Activated T-cell treated with anti-CD3 and anti-CD28 coated beads, Interleukin-2, amount 50 U/mL, for 4 hours (primary cell): ENCODE results near the gene SCT. TPM values are rescaled to one million over a fixed set of nuclear protein-coding genes. Genes with fewer than 3 reads are reported as not detected.
"Not testable (repeated sequence)": the region's sequence is repeated elsewhere in the genome, so short reads cannot be mapped to it uniquely, and the experiment has no call there.

Experiments used
- ATAC-seq, 2 donors: fragments of 200-7000 bp; cut with Tn5 transposase; one replicate each; pipeline ENCODE4 v1.10.0; 2021
- DNase-seq: peaks from one replicate; pipeline ENCODE4 v3.0.0-alpha.2; 2020
- H3K27me3 Mint-ChIP-seq: one replicate; pipeline ENCODE4 v1.8.0; 2021; ENCODE audit warnings: low read depth, mixed read lengths
- H3K36me3 Mint-ChIP-seq: one replicate; pipeline ENCODE4 v1.8.0; 2022; ENCODE audit warnings: mixed read lengths; ENCODE audit not compliant: insufficient read depth
- H3K4me1 Mint-ChIP-seq: one replicate; pipeline ENCODE4 v1.8.0; 2021; ENCODE audit warnings: low read depth, mixed read lengths
- H3K4me3 Mint-ChIP-seq: one replicate; pipeline ENCODE4 v1.8.0; 2021; ENCODE audit warnings: mild to moderate bottlenecking, moderate library complexity, mixed read lengths
- H3K9me3 Mint-ChIP-seq: one replicate; pipeline ENCODE4 v1.8.0; 2021; ENCODE audit warnings: mixed read lengths
- total RNA-seq, 3 donors: library from RNA; stranded (reverse); gene quantifications; one replicate each; pipeline ENCODE4 v1.2.1, GENCODE V29; 2021

SCT gene
- total RNA-seq, 3 donors from 2014 or later, result not detected

DNA sequence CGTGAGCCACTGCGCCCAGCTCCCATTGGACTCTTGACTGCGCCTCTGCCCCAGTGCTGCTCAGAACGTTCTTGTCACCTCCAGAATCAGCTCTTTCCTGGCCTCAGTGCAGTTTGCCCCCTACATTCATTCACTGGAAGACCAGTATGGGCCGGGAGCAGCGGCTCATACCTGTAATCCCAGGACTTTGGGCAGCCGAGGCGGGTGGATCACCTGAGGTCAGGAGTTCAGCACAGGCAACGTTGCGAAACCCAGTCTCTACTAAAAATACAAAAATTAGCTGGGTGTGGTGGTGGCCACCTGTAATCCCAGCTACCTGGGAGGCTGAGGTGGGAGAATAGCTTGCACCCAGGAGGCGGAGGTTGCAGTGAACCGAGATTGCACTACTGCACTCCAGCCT is 27.5 kb upstream of the SCT start:
- DNase-seq, H3K36me3 Mint-ChIP-seq, H3K4me3 Mint-ChIP-seq, H3K4me1 Mint-ChIP-seq, ATAC-seq, H3K27me3 Mint-ChIP-seq, H3K9me3 Mint-ChIP-seq: not testable (repeated sequence)

GRCh38 chr11:653837-654236 is 26.9 kb upstream of the SCT start:
- Mint-ChIP-seq H3K4me1 (no peaks in the 10 kb centered on the region), H3K36me3 (peaks cover 5% of the 10 kb centered on the region), H3K9me3 (no peaks in the 10 kb centered on the region), H3K27me3 (no peaks in the 10 kb centered on the region), H3K4me3 (no peak overlapping the region)
- DNase-seq (no peak), ATAC-seq (no peak)

GRCh38 chr11:653136-653535 is 26.2 kb upstream of the SCT start:
- H3K9me3 Mint-ChIP-seq, H3K27me3 Mint-ChIP-seq, ATAC-seq, DNase-seq, H3K36me3 Mint-ChIP-seq, H3K4me3 Mint-ChIP-seq, H3K4me1 Mint-ChIP-seq: not testable (repeated sequence)

GRCh38 chr11:650482-650881 is 23.5 kb upstream of the SCT start:
- Mint-ChIP-seq H3K4me3 (no peak overlapping the region), H3K27me3 (no peaks in the 10 kb centered on the region), H3K9me3 (no peaks in the 10 kb centered on the region), H3K36me3 (peaks cover 8% of the 10 kb centered on the region), H3K4me1 (no peaks in the 10 kb centered on the region)
- no peak for DNase-seq
- no peak for ATAC-seq

DNA sequence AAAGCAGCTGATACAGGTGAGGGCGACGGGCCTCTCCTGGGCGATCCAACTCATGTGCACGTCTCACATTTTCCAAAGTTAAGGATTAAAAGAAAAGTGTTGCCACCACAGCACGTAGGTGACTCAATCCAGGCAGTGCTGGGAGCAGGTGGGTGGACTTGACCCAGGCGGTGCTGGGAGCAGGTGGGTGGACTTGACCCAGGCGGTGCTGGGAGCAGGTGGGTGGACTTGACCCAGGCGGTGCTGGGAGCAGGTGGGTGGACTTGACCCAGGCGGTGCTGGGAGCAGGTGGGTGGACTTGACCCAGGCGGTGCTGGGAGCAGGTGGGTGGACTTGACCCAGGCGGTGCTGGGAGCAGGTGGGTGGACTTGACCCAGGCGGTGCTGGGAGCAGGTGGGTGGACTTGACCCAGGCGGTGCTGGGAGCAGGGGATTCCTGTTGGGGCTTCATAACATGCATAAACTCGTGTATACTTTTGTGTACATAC is 20.7 kb upstream of the SCT start:
- not testable (repeated sequence) for H3K9me3 Mint-ChIP-seq, H3K27me3 Mint-ChIP-seq, DNase-seq, ATAC-seq, H3K4me1 Mint-ChIP-seq, H3K4me3 Mint-ChIP-seq, H3K36me3 Mint-ChIP-seq

- H3K4me1 Mint-ChIP-seq, result no peaks in the 10 kb centered on the region
- H3K36me3 Mint-ChIP-seq, result peaks cover 6% of the 10 kb centered on the region
- H3K9me3 Mint-ChIP-seq, result no peaks in the 10 kb centered on the region
- no peak for ATAC-seq
- no peaks in the 10 kb centered on the region for H3K27me3 Mint-ChIP-seq
- no peak for DNase-seq
- no peak overlapping the region for H3K4me3 Mint-ChIP-seq
Measured at GRCh38 chr11:646214-646613, 19.2 kb upstream of the SCT start.

DNA sequence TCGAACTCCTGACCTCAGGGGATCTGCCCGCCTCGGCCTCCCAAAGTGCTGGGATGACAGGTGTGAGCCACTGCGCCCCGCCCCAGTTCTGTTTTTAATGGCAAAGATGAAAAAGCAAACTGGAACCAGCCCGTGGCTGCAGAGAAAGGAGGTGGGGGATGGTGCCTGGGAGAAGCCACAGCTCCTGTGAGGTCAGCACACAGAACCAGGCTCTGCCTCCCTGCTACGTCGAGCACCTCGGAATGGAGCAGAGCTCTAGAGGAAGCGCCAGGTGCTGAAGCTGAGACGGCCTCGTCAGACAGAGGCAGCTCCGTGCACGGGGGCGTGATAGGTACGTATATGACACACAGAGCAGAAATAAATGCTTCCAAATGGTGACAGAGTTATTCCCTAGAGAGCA is 18.6 kb upstream of the SCT start:
- no peak for DNase-seq
- Mint-ChIP-seq H3K4me3 (no peak overlapping the region), H3K4me1 (no peaks in the 10 kb centered on the region), H3K27me3 (no peaks in the 10 kb centered on the region), H3K9me3 (no peaks in the 10 kb centered on the region), H3K36me3 (peaks cover 6% of the 10 kb centered on the region)
- no peak for ATAC-seq

GRCh38 chr11:643849-644738 is 17.1 kb upstream of the SCT start:
- peaks cover 2% of the 10 kb centered on the region for H3K4me1 Mint-ChIP-seq
- H3K9me3 Mint-ChIP-seq, result no peaks in the 10 kb centered on the region
- no peak overlapping the region for H3K4me3 Mint-ChIP-seq
- peaks cover 6% of the 10 kb centered on the region for H3K36me3 Mint-ChIP-seq
- DNase-seq, result no peak
- no peak for ATAC-seq
- peaks cover 4% of the 10 kb centered on the region for H3K27me3 Mint-ChIP-seq

- Mint-ChIP-seq H3K27me3 (peaks cover 11% of the 10 kb centered on the region), H3K9me3 (no peaks in the 10 kb centered on the region), H3K36me3 (peaks cover 2% of the 10 kb centered on the region), H3K4me1 (peaks cover 9% of the 10 kb centered on the region), H3K4me3 (no peak overlapping the region)
- ATAC-seq (no peak), DNase-seq (no peak)
Measured at GRCh38 chr11:643366-643765, 16.4 kb upstream of the SCT start.

- ATAC-seq (no peak), DNase-seq (no peak)
- H3K4me1 Mint-ChIP-seq, result peaks cover 14% of the 10 kb centered on the region
- no peaks in the 10 kb centered on the region for H3K9me3 Mint-ChIP-seq
- peaks cover 20% of the 10 kb centered on the region for H3K27me3 Mint-ChIP-seq
- H3K36me3 Mint-ChIP-seq, result no peaks in the 10 kb centered on the region
- no peak overlapping the region for H3K4me3 Mint-ChIP-seq
Measured at GRCh38 chr11:641806-642370, 14.9 kb upstream of the SCT start.

DNA sequence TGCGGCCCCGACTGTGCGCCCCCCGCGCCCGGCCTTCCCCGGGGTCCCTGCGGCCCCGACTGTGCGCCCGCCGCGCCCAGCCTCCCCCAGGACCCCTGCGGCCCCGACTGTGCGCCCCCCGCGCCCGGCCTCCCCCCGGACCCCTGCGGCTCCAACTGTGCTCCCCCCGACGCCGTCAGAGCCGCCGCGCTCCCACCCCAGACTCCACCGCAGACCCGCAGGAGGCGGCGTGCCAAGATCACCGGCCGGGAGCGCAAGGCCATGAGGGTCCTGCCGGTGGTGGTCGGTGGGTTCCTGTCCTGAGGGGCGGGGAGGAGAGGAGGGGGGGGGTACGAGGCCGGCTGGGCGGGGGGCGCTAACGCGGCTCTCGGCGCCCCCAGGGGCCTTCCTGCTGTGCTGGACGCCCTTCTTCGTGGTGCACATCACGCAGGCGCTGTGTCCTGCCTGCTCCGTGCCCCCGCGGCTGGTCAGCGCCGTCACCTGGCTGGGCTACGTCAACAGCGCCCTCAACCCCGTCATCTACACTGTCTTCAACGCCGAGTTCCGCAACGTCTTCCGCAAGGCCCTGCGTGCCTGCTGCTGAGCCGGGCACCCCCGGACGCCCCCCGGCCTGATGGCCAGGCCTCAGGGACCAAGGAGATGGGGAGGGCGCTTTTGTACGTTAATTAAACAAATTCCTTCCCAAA is 13.2 kb upstream of the SCT start:
- peaks cover 15% of the 10 kb centered on the region for H3K4me1 Mint-ChIP-seq
- no peak overlapping the region for H3K4me3 Mint-ChIP-seq
- ATAC-seq (peak in 1 of 2 donors; percentile 16), DNase-seq (no peak)
- H3K36me3 Mint-ChIP-seq, result no peaks in the 10 kb centered on the region
- no peaks in the 10 kb centered on the region for H3K9me3 Mint-ChIP-seq
- peaks cover 32% of the 10 kb centered on the region for H3K27me3 Mint-ChIP-seq

GRCh38 chr11:639332-639955 is 12.5 kb upstream of the SCT start:
- Mint-ChIP-seq H3K27me3 (peaks cover 32% of the 10 kb centered on the region), H3K9me3 (no peaks in the 10 kb centered on the region), H3K4me1 (peaks cover 15% of the 10 kb centered on the region), H3K4me3 (no peak overlapping the region), H3K36me3 (no peaks in the 10 kb centered on the region)
- ATAC-seq (peak; percentile 25 to 35), DNase-seq (no peak)

GRCh38 chr11:638631-639331 is 11.8 kb upstream of the SCT start:
- peak overlapping the region; percentile 24 for H3K4me3 Mint-ChIP-seq
- no peaks in the 10 kb centered on the region for H3K9me3 Mint-ChIP-seq
- no peaks in the 10 kb centered on the region for H3K36me3 Mint-ChIP-seq
- H3K4me1 Mint-ChIP-seq, result peaks cover 15% of the 10 kb centered on the region
- DNase-seq, result no peak
- ATAC-seq, result no peak
- peaks cover 32% of the 10 kb centered on the region for H3K27me3 Mint-ChIP-seq
